ENCODE measurements around the gene TMEM81.

The TMEM81 gene

DNA sequence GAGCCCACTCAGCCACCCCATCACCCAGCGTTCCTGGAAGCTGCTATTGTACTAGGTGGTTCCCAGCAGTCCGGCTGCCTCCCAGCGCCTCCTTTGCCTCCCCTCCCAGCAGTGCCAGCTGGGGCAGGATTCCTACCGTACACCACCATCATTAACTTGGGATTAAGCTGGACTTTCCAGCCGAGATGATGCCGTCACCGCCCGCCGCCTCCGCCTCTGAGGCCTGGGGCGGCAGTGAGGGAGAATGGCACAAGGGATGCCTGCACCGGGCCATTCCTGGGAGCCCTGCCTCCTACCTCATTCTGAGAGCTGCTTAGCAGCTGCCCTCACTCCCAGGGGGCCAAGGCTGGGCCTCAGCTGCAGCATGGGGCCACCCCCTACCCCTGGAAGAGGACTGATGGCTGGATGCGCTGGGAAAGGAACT, 28.1 kb downstream of the TMEM81 start:
- Histone ChIP-seq H3K79me2 (ENCODE audit: low read length) (no peaks in the 10 kb centered on the region), H3K9ac (ENCODE audit: low read length) (no peak overlapping the region), H3K36me3 (replicated peaks; ENCODE audit: low read depth, low read length) (no peaks in the 10 kb centered on the region), H4K20me1 (ENCODE audit: insufficient read depth, low read length) (no peaks in the 10 kb centered on the region), H3K4me1 (ENCODE audit: low read length) (peaks cover 8% of the 10 kb centered on the region), H3K4me3 (ENCODE audit: low read length) (no peak overlapping the region), H3K4me2 (ENCODE audit: low read length) (no peak overlapping the region), H3K27me3 (ENCODE audit: low read depth, low read length) (peaks cover 41% of the 10 kb centered on the region), H2AFZ (ENCODE audit: low read depth, low read length) (no peak overlapping the region), H3K9me3 (ENCODE audit: insufficient read depth, low read length) (no peaks in the 10 kb centered on the region), H3K27ac (ENCODE audit: low read length) (no peak overlapping the region)
- TF ChIP-seq EZH2phosphoT487 (IDR thresholded peaks at IDR 0.05; ENCODE audit: low read depth) (no peak), CTCF (IDR thresholded peaks at IDR 0.05; ENCODE audit: low read depth, low read length) (no peak)

GRCh38 chr1:205054013-205054412, 30.2 kb downstream of the TMEM81 start:
- Histone ChIP-seq H3K4me3 (ENCODE audit: low read length) (no peak overlapping the region), H4K20me1 (ENCODE audit: insufficient read depth, low read length) (no peaks in the 10 kb centered on the region), H3K4me2 (ENCODE audit: low read length) (no peak overlapping the region), H3K4me1 (ENCODE audit: low read length) (peaks cover 7% of the 10 kb centered on the region), H3K27ac (ENCODE audit: low read length) (no peak overlapping the region), H2AFZ (ENCODE audit: low read depth, low read length) (no peak overlapping the region), H3K27me3 (ENCODE audit: low read depth, low read length) (peaks cover 52% of the 10 kb centered on the region), H3K36me3 (replicated peaks; ENCODE audit: low read depth, low read length) (no peaks in the 10 kb centered on the region), H3K9ac (ENCODE audit: low read length) (no peak overlapping the region), H3K9me3 (ENCODE audit: insufficient read depth, low read length) (no peaks in the 10 kb centered on the region), H3K79me2 (ENCODE audit: low read length) (no peaks in the 10 kb centered on the region)
- TF ChIP-seq CTCF (IDR thresholded peaks at IDR 0.05; ENCODE audit: low read depth, low read length) (no peak), EZH2phosphoT487 (IDR thresholded peaks at IDR 0.05; ENCODE audit: low read depth) (no peak)

- H3K9ac ChIP-seq (ENCODE audit: low read length) = no peak overlapping the region
- no peaks in the 10 kb centered on the region for H3K9me3 ChIP-seq (ENCODE audit: insufficient read depth, low read length)
- no peaks in the 10 kb centered on the region for H3K79me2 ChIP-seq (ENCODE audit: low read length)
- no peaks in the 10 kb centered on the region for H3K36me3 ChIP-seq (replicated peaks; ENCODE audit: low read depth, low read length)
- no peak overlapping the region for H3K4me3 ChIP-seq (ENCODE audit: low read length)
- H3K27ac ChIP-seq (ENCODE audit: low read length) = no peak overlapping the region
- TF ChIP-seq EZH2phosphoT487 (IDR thresholded peaks at IDR 0.05; ENCODE audit: low read depth) = no peak
- no peak for TF ChIP-seq CTCF (IDR thresholded peaks at IDR 0.05; ENCODE audit: low read depth, low read length)
- no peaks in the 10 kb centered on the region for H4K20me1 ChIP-seq (ENCODE audit: insufficient read depth, low read length)
- peak overlapping the region; percentile 23; the same call in 1 of the 2 replicates for H3K4me2 ChIP-seq (ENCODE audit: low read length)
- H3K4me1 ChIP-seq (ENCODE audit: low read length) = peaks cover 7% of the 10 kb centered on the region
- H3K27me3 ChIP-seq (ENCODE audit: low read depth, low read length) = peaks cover 57% of the 10 kb centered on the region
- no peak overlapping the region for H2AFZ ChIP-seq (ENCODE audit: low read depth, low read length)
Observed at GRCh38 chr1:205053296-205053695, 31.0 kb downstream of the TMEM81 start.

GRCh38 chr1:205052690-205053089, 31.6 kb downstream of the TMEM81 start:
- no peaks in the 10 kb centered on the region for H4K20me1 ChIP-seq (ENCODE audit: insufficient read depth, low read length)
- H2AFZ ChIP-seq (ENCODE audit: low read depth, low read length) = no peak overlapping the region

More at GRCh38 chr1:205052690-205053089, 31.6 kb downstream of the TMEM81 start:
- no peaks in the 10 kb centered on the region for H3K36me3 ChIP-seq (replicated peaks; ENCODE audit: low read depth, low read length)
- peak overlapping the region; percentile 23 for H3K4me2 ChIP-seq (ENCODE audit: low read length)
- no peak overlapping the region for H3K9ac ChIP-seq (ENCODE audit: low read length)
- peaks cover 7% of the 10 kb centered on the region for H3K4me1 ChIP-seq (ENCODE audit: low read length)
- no peak overlapping the region for H3K27ac ChIP-seq (ENCODE audit: low read length)
- H3K27me3 ChIP-seq (ENCODE audit: low read depth, low read length) = peaks cover 62% of the 10 kb centered on the region
- peak overlapping the region; percentile 19; the same call in 1 of the 2 replicates for H3K4me3 ChIP-seq (ENCODE audit: low read length)
- H3K79me2 ChIP-seq (ENCODE audit: low read length) = no peaks in the 10 kb centered on the region
- no peak for TF ChIP-seq EZH2phosphoT487 (IDR thresholded peaks at IDR 0.05; ENCODE audit: low read depth)
- no peak for TF ChIP-seq CTCF (IDR thresholded peaks at IDR 0.05; ENCODE audit: low read depth, low read length)
- no peaks in the 10 kb centered on the region for H3K9me3 ChIP-seq (ENCODE audit: insufficient read depth, low read length)

Measured in OCI-LY3 (cell line).